NCI-H2029 (cell line): ENCODE measurements around the gene CBFA2T3.
"Not testable (repeated sequence)": the region's sequence is repeated elsewhere in the genome, so short reads cannot be mapped to it uniquely, and the experiment has no call there.

Source experiments
- DNase-seq: peaks from one replicate; lab custom pipeline; 2025; lab: John Stamatoyannopoulos, UW

The CBFA2T3 gene

GRCh38 chr16:88908307-88908706 is 68.7 kb downstream of the CBFA2T3 start:
- DNase-seq: no peak

GRCh38 chr16:88907768-88908167 is 69.2 kb downstream of the CBFA2T3 start:
- no peak for DNase-seq

GRCh38 chr16:88906535-88907105 is 70.4 kb downstream of the CBFA2T3 start:
- DNase-seq: no peak

GRCh38 chr16:88906020-88906419 is 71.0 kb downstream of the CBFA2T3 start:
- no peak for DNase-seq

GRCh38 chr16:88905563-88905962 is 71.4 kb downstream of the CBFA2T3 start:
- DNase-seq: no peak

- no peak for DNase-seq
These were observed 72.2 kb downstream of the CBFA2T3 start for GRCh38 chr16:88904676-88905365.

GRCh38 chr16:88903267-88903666 is 73.7 kb downstream of the CBFA2T3 start:
- DNase-seq: no peak

DNA sequence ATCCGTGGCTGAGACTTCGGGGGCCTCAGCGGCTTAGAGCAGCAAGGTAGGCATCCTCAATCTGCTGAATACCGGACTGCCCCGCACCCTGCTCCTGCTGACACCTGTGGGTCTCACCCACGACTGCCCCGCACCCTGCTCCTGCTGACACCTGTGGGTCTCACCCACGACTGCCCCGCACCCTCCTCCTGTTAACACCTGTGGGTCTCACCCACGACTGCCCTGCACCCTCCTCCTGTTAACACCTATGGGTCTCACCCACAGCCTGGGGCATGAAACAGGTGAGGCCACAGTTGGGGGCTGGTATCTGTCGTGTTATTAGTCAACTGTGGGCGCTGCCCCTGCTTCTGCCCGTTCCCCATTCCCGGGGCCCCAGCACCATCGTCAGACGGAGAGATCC is 74.3 kb downstream of the CBFA2T3 start:
- no peak for DNase-seq

GRCh38 chr16:88901718-88902337 is 75.2 kb downstream of the CBFA2T3 start:
- no peak for DNase-seq

GRCh38 chr16:88900662-88901052 is 76.3 kb downstream of the CBFA2T3 start:
- no peak for DNase-seq

DNA sequence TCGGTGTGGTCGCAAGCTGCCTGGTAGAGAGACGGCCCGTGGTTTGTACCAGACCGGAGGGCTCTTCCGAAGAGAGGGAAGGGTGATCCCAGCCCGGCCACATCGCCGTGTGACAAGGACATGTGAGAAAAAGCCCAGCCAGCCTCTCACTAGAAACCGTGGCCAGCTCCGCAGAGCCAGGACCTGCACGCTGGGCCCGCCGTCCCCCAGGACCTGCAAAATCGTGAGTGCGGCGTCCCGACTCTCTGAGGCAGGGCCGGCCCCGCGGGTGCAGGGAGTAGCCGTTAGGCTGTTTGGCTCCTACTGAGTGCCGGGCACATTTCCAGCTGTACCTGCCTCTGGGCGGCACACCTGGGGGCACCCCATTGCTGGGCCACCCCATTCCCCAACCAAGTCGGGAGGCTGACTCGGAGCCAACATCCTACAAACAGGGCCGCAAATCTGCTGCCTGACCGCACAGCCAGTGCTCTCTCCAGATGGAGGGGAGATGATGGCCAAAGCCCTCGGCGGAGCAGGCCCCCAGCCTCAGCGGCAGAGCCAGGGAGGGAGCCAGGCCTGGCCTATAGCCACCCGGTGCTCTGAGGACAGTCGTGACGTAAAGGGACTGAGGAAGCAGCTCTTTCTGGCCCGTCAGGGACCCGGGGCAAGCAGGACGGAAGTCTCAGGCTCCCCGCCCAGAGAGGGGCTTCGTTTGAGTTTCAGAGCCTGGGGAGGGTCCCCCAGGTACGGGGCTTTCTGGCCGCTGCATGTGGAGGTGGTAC is 76.9 kb downstream of the CBFA2T3 start:
- DNase-seq: no peak

- no peak for DNase-seq
These were observed 79.1 kb downstream of the CBFA2T3 start for GRCh38 chr16:88897696-88898425.

- DNase-seq: no peak
These were observed 80.6 kb downstream of the CBFA2T3 start for GRCh38 chr16:88896238-88897070.

- no peak for DNase-seq
These were observed 81.7 kb downstream of the CBFA2T3 start for GRCh38 chr16:88895335-88895734.

- DNase-seq: no peak
These were observed 82.2 kb downstream of the CBFA2T3 start for GRCh38 chr16:88894681-88895300.

GRCh38 chr16:88894266-88894665 is 82.7 kb downstream of the CBFA2T3 start:
- DNase-seq: not testable (repeated sequence)

- no peak for DNase-seq
These were observed 83.7 kb downstream of the CBFA2T3 start for GRCh38 chr16:88893127-88893968.

DNA sequence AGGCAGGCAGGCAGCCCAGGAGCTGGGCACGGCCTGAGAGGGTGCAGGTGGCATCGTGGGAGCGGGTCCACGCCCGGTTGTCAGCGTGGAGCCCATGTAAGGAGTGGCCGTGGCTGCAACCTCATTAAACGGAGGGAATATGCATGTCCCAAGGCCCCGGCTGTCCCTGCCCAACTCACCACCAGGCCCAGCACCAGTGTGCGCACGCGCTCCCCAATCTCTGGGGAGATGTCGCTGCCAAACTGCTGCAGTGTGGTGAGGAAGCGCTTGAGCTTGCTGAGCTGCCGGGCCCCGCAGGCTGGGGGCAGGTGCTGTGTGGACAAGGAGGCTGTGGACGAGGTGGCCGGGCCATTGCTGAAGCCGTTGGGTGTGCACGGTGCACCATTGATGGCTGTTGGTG is 84.9 kb downstream of the CBFA2T3 start:
- no peak for DNase-seq

DNA sequence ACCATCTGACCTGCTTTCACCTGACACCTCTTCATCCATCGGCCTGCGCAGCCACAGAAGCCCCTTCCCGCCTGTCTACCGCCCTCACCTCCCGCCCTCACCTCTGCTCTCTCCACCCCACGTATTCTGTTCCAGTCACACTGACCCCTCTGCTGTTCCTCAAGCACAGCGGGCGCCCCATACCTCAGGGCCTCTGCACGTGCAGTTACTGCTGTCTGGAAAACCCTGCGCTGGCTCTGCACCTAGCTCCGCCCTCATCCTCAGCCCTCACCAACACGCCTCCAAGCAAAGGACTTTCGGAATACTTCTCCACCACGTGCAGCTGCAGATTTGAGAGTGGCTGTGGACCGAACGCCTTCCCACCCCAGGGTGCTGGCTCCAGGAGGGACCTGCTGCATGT is 85.9 kb downstream of the CBFA2T3 start:
- no peak for DNase-seq
